ENCODE data around the gene NDUFA5.
"Not testable (repeated sequence)": the region's sequence is repeated elsewhere in the genome, so short reads cannot be mapped to it uniquely, and the experiment has no call there.

The NDUFA5 gene

DNA sequence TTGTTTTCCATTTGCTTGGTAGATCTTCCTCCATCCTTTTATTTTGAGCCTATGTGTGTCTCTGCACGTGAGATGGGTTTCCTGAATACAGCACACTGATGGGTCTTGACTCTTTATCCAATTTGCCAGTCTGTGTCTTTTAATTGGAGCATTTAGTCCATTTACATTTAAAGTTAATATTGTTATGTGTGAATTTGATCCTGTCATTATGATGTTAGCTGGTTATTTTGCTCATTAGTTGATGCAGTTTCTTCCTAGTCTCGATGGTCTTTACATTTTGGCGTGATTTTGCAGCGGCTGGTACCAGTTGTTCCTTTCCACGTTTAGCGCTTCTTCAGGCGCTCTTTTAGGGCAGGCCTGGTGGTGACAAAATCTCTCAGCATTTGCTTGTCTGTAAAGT is 31.1 kb downstream of the NDUFA5 start:
- DNase-seq (ENCODE audit: low read depth, low spot score) = not testable (repeated sequence)

GRCh38 chr7:123522066-123522465 is 35.6 kb downstream of the NDUFA5 start:
- no peak for DNase-seq (ENCODE audit: low read depth, low spot score)

More for the DNA sequence above, 31.1 kb downstream of the NDUFA5 start:
- not testable (repeated sequence) for H3K27ac ChIP-seq

GRCh38 chr7:123505221-123505620 is 52.4 kb downstream of the NDUFA5 start:
- no peak overlapping the region for H3K27ac ChIP-seq
- DNase-seq (ENCODE audit: low read depth, low spot score) = no peak

More at GRCh38 chr7:123522066-123522465, 35.6 kb downstream of the NDUFA5 start:
- no peak overlapping the region for H3K27ac ChIP-seq

- no peak for DNase-seq (ENCODE audit: low read depth, low spot score)
- no peak overlapping the region for H3K27ac ChIP-seq
Observed at GRCh38 chr7:123502201-123502600, 55.4 kb downstream of the NDUFA5 start.

DNA sequence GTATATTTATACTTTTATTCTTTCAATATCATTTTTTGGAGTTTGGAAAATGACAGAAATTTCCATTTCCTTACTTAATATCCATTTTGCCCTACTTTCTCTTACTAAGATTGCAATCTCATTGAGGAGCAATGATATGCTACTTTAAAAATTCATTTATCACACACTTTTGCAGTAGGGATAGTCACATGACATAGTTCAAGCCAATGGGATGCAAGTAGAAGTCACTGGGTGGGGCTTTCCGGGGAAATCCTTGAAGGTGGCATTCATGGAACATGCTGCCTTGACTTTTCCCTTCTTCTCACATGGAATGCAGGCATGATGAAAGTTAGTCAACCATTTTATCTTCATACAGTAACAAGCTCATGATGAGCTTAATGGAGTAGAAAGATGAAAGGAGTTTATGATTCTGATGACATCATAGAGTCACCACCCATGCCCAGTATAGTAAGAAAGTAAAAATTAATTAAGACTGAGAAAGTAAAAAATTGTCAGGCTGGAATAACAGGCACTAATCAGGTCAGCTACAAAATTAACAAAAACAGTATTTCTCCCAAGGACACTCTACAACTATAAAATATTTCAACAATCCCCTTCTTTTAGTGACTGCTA is 56.6 kb downstream of the NDUFA5 start:
- no peak overlapping the region for H3K27ac ChIP-seq
- no peak for DNase-seq (ENCODE audit: low read depth, low spot score)

DNA sequence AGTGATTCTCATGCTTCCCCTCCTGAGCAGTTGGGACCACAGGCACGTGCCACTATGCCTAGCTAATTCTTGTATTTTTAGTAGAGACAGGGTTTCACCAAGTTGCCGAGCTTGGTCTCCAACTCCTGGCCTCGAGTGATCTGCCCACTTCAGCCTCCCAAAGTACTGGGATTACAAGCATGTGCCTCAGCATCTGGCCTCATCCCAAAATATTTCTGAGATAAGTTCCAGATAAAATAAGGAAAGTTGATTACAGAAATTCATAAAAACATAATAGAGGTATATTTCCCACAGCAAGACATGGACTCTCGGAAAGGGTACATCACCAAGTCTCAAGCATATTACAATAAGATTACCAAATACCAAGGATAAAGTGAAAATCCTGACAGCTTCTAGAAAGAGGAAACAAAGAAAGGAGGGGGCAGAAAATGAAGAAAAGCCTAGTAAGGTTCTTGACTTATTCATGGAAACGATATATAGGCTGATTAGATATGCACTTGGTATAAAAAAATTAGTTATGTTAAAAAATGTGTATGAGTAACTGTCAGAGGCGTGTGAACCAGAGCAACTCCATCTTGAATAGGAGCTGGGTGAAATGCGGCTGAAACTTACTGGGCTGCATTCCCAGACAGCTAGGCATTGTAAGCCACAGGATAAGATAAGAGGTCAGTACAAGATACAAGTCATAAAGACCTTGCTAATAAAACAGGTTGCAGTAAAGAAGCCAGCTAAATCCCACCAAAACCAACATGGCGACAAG is 58.2 kb downstream of the NDUFA5 start:
- no peak for DNase-seq (ENCODE audit: low read depth, low spot score)
- no peak overlapping the region for H3K27ac ChIP-seq

DNA sequence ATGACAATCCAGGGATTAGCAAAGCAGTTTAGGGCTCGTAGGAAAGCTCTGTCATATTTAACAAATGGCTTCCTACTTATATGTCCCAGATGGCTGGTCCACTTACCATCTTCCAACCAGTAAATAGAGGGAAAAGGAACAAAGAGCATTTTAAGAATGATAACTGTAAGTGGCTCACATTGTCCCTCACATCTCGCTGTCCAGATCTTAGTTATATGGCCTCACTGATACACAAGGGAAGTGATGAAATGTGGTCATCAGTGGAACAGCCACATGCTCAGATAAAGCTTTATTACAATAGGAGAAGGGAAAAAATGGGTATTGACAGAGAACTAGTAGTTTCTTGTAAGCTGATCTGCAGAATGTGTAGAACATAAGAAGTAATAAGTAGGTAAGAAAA is 59.0 kb downstream of the NDUFA5 start:
- DNase-seq (ENCODE audit: low read depth, low spot score) = no peak
- no peak overlapping the region for H3K27ac ChIP-seq

- no peak for DNase-seq (ENCODE audit: low read depth, low spot score)
- H3K27ac ChIP-seq = no peak overlapping the region
Observed at GRCh38 chr7:123498031-123498430, 59.6 kb downstream of the NDUFA5 start.

- no peak for DNase-seq (ENCODE audit: low read depth, low spot score)
- H3K27ac ChIP-seq = no peak overlapping the region
Observed at GRCh38 chr7:123494193-123494796, 63.3 kb downstream of the NDUFA5 start.

DNA sequence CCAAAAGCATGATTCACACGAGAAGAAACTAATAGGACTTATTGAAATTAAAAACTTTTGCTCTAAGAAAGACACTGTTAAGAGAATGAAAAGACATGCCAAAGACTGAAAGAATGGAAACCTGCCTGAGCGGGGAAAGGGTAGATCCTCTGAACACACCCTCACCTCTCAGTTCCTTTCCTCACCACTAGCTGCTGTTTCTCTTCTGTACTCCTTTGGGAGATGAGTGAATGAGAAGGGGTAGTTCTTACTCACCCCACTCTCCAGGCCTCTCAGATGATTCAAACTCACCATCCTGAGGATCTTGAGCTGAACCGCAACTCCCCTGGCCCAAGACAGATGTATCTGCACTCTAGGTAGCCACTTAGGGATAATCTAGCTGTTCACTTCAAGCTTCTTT is 65.1 kb downstream of the NDUFA5 start:
- no peak for DNase-seq (ENCODE audit: low read depth, low spot score)
- no peak overlapping the region for H3K27ac ChIP-seq
